ENCODE data around the gene NADK.

Gene NADK

GRCh38 chr1:1788136-1788535, 9.9 kb upstream of the NADK start:
- peaks cover 15% of the 10 kb centered on the region for H3K79me2 ChIP-seq (ENCODE audit: control insufficient read depth, low read length)
- H3K27ac ChIP-seq (ENCODE audit: low read depth, low read length): no peak overlapping the region
- no peaks in the 10 kb centered on the region for H3K9me3 ChIP-seq (ENCODE audit: control insufficient read depth, insufficient read depth, low read length)
- H3K4me2 ChIP-seq (ENCODE audit: low read length): no peak overlapping the region
- no peaks in the 10 kb centered on the region for H3K9me2 ChIP-seq (replicated peaks; ENCODE audit: control insufficient read depth, low read length)
- no peaks in the 10 kb centered on the region for H4K20me1 ChIP-seq (ENCODE audit: control insufficient read depth, insufficient read depth, low read depth, low read length)
- no peak overlapping the region for H3K4me3 ChIP-seq (ENCODE audit: low read length)
- peaks cover 78% of the 10 kb centered on the region for H3K36me3 ChIP-seq (ENCODE audit: control insufficient read depth, low read length)
- peaks cover 19% of the 10 kb centered on the region for H3F3A ChIP-seq (ENCODE audit: control insufficient read depth, insufficient read depth)
- no peaks in the 10 kb centered on the region for H3K27me3 ChIP-seq (ENCODE audit: control insufficient read depth, low read length)
- TF ChIP-seq, protein P1, sequence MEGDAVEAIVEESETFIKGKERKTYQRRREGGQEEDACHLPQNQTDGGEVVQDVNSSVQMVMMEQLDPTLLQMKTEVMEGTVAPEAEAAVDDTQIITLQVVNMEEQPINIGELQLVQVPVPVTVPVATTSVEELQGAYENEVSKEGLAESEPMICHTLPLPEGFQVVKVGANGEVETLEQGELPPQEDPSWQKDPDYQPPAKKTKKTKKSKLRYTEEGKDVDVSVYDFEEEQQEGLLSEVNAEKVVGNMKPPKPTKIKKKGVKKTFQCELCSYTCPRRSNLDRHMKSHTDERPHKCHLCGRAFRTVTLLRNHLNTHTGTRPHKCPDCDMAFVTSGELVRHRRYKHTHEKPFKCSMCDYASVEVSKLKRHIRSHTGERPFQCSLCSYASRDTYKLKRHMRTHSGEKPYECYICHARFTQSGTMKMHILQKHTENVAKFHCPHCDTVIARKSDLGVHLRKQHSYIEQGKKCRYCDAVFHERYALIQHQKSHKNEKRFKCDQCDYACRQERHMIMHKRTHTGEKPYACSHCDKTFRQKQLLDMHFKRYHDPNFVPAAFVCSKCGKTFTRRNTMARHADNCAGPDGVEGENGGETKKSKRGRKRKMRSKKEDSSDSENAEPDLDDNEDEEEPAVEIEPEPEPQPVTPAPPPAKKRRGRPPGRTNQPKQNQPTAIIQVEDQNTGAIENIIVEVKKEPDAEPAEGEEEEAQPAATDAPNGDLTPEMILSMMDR (IDR thresholded peaks at IDR 0.05; ENCODE audit: low read depth, low read length, poor library complexity, severe bottlenecking): no peak
- TF ChIP-seq EZH2phosphoT487 (IDR thresholded peaks at IDR 0.05; ENCODE audit: borderline replicate concordance, low read length): no peak
- H3K4me1 ChIP-seq (ENCODE audit: control insufficient read depth, low read length): peaks cover 18% of the 10 kb centered on the region

- no peaks in the 10 kb centered on the region for H3K9me2 ChIP-seq (replicated peaks; ENCODE audit: control insufficient read depth, low read length)
- H3K9me3 ChIP-seq (ENCODE audit: control insufficient read depth, insufficient read depth, low read length): no peaks in the 10 kb centered on the region
- H4K20me1 ChIP-seq (ENCODE audit: control insufficient read depth, insufficient read depth, low read depth, low read length): no peaks in the 10 kb centered on the region
- H3K4me2 ChIP-seq (ENCODE audit: low read length): no peak overlapping the region
- peaks cover 28% of the 10 kb centered on the region for H3F3A ChIP-seq (ENCODE audit: control insufficient read depth, insufficient read depth)
- peaks cover 14% of the 10 kb centered on the region for H3K79me2 ChIP-seq (ENCODE audit: control insufficient read depth, low read length)
- peaks cover 69% of the 10 kb centered on the region for H3K36me3 ChIP-seq (ENCODE audit: control insufficient read depth, low read length)
- no peak overlapping the region for H3K27ac ChIP-seq (ENCODE audit: low read depth, low read length)
- TF ChIP-seq EZH2phosphoT487 (IDR thresholded peaks at IDR 0.05; ENCODE audit: borderline replicate concordance, low read length): no peak
- TF ChIP-seq, protein P1 (IDR thresholded peaks at IDR 0.05; ENCODE audit: low read depth, low read length, poor library complexity, severe bottlenecking): no peak
- no peaks in the 10 kb centered on the region for H3K27me3 ChIP-seq (ENCODE audit: control insufficient read depth, low read length)
- no peak overlapping the region for H3K4me3 ChIP-seq (ENCODE audit: low read length)
- peaks cover 29% of the 10 kb centered on the region for H3K4me1 ChIP-seq (ENCODE audit: control insufficient read depth, low read length)
These were observed 8.8 kb upstream of the NADK start for GRCh38 chr1:1786836-1787605.

- TF ChIP-seq, protein P1 (IDR thresholded peaks at IDR 0.05; ENCODE audit: low read depth, low read length, poor library complexity, severe bottlenecking): no peak
- TF ChIP-seq EZH2phosphoT487 (IDR thresholded peaks at IDR 0.05; ENCODE audit: borderline replicate concordance, low read length): no peak
- Histone ChIP-seq H3K4me2 (ENCODE audit: low read length) (no peak overlapping the region), H3K9me2 (replicated peaks; ENCODE audit: control insufficient read depth, low read length) (no peaks in the 10 kb centered on the region), H3K36me3 (ENCODE audit: control insufficient read depth, low read length) (peaks cover 59% of the 10 kb centered on the region), H3K27ac (ENCODE audit: low read depth, low read length) (no peak overlapping the region), H3K9me3 (ENCODE audit: control insufficient read depth, insufficient read depth, low read length) (no peaks in the 10 kb centered on the region), H3K27me3 (ENCODE audit: control insufficient read depth, low read length) (no peaks in the 10 kb centered on the region), H3K79me2 (ENCODE audit: control insufficient read depth, low read length) (peaks cover 9% of the 10 kb centered on the region), H3F3A (ENCODE audit: control insufficient read depth, insufficient read depth) (peaks cover 41% of the 10 kb centered on the region), H3K4me3 (ENCODE audit: low read length) (no peak overlapping the region), H3K4me1 (ENCODE audit: control insufficient read depth, low read length) (peaks cover 42% of the 10 kb centered on the region), H4K20me1 (ENCODE audit: control insufficient read depth, insufficient read depth, low read depth, low read length) (no peaks in the 10 kb centered on the region)
These were observed 7.4 kb upstream of the NADK start for GRCh38 chr1:1785666-1786065.
